ENCODE data around the gene KANTR.
"Not testable (repeated sequence)": the region's sequence is repeated elsewhere in the genome, so short reads cannot be mapped to it uniquely, and the experiment has no call there.

KANTR gene

GRCh38 chrX:53128097-53128749, 34.3 kb downstream of the KANTR start:
- DNase-seq, result peak; percentile 6

DNA sequence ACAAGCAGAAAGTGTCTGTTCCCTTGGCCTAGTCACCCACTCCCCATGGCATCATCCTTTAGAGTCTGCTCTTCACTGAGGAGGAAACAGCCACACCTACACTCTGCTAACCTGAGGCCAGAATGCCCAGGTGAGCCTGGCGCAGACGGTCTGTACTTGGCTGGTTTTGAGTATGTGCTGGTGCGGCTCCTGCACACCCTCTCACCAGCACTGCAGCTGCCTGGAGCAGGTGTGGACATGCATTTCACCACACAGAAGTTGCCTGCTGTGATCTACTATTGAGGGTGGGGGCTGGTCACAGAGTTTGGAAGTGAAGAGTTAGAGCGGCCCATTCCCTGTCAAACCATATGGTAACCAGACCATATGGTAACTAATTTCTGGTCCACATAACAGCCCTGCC, 39.5 kb downstream of the KANTR start:
- no peak for DNase-seq

DNA sequence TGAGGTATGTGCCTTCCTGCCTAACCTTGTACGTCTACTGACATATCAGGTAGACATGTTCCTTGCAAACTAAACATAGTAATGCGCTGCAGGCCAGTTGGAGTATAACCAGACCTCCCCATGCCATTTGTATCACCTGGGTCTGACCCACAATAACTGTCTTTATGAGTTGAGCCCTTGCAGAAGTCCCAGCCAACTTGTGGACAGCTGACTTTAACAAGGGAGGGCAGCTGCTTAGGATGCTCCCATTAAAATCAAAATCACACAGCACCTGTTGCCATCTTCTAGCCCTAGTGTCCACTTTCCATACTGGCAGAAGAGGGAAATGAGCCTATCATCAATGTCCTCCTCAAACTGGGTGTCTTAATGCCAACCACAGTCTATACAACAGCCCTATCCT, 41.6 kb downstream of the KANTR start:
- no peak for DNase-seq

DNA sequence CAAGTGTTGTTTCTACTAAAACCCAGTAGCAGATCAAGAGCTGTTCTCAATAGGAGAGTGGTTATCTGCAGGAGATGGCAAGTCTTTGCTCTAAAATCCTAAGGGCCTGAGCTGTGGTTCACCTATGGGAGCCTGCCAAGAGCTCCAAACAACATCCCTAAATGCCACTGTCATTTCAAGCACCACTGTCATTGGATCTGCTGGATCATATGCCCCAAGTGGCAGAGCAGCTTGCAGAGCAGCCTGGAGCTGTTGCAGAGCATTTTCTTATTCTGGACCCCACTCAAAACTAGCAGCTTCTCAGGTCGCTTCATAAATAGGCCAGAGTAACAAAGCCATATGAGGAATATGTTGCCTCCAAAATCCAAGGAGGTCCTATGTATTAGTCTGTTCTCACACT, 59.6 kb downstream of the KANTR start:
- DNase-seq, result no peak

DNA sequence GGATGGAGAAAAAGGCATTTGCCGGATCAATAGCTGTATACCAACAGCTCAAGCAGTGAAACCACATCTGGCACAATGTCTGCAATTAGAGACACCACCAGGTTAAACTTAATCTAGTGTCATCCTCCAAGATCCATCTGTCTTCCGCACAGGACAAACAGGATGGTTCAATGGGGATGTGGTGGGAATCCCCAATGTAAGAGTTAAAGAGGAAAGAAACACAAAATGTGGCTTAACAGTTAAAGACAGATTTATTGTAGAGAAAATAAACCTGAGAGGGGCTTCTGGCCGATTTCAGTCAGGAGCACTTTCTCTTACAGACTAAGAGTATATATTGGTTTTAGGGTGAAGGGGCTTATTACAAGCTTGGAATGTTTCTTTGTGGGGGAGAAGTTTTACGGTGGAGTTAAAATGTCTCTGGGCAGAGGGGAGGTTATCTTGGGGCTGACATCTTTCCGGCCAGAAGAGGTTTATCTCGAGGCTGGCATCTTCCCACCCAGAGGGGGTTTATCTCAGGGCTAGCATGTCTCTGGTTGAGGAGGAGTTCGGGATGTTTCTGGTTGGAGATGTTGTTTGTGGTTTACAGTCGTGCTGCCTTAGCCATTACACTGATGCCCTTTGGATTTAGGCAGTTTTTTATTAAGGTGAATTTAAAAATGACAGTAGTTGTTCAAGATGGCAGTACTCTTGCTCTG, 61.7 kb downstream of the KANTR start:
- DNase-seq, result no peak

DNA sequence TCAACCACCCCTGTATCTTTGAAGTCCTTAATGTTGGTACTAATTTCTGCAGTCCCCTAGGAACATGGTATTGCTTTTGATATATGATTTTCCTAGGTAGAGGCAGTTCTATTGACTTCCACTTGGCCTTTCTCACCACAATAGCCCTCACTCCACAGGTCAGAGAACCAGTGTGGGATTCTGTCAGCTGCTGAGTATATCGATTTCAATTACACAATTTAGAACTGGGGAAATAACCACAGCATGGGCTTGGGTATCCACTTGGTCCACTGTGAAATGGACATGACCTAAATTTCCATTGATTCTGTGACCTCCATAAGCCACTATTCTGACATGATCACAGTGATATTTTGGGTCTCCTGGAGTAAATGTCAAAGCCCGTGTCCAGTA, 62.3 kb downstream of the KANTR start:
- no peak for DNase-seq

DNA sequence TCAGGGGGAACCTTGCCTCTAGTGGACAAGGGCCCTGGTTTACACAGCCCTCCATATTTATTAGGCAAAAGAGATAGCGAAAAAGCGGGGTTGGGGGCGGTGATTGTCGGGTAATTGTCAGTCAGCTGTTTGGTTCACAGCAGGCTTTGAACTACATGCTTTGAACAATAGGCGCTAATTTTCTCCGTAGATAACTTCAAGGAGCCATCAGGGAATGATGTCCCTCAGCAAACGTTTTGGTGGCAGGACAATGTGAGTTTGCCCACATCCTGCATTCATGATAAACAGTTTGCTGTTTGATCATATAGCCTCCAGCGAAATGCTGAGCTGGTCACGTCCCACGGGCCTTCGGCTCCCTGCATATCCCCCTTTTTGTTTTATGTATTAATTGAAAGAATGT, 65.2 kb downstream of the KANTR start:
- DNase-seq, result no peak

DNA sequence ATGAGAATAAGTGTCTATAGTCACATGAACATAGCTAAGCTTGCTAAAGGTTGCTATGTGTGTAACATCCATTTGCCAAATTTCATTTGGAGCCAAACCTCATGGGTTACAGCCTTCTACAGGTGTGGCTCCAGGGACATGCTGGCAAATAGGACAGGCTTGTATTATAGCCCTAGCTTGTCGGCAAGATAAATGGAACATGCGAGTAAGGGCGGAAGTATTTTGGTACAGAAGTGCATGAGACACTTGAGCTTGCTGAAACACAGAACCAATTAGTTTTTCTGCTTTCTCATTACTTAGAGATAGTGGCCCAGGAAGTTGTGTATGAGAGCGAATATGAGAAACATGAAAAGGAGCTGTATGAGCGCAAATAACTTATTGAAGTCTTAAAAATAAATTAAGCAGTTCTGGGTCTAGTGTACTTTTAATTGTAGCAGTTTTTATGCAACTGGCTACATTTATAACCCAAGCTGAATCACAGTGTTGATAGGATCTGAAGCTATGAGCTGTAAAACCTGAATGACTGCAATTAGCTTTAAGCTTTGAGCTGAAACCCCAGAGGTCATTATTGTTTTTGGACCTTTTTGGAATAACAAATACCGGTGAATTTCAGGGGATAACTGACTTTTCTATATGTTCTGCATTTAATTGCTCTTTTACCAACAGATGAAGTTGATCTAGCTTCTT, 66.5 kb downstream of the KANTR start:
- DNase-seq, result no peak

DNA sequence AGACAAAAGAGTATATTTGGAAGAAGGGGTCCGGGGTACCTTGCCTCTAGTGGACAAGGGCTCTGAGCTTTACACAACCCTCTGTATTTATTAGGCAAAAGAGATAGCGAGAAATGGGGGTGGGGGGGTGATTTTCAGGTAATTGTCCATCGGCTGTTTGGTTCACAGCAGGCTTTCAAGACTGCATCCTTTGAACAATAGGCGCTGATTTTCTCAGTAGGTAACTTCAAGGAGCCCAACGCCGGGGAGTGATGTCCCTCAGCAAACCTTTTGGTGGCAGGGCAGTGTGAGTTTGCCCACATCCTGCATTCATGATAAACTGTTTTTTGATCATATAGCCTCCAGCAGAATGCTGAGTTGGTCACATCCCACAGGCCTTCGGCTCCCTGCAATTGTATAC, 69.5 kb downstream of the KANTR start:
- DNase-seq, result no peak

DNA sequence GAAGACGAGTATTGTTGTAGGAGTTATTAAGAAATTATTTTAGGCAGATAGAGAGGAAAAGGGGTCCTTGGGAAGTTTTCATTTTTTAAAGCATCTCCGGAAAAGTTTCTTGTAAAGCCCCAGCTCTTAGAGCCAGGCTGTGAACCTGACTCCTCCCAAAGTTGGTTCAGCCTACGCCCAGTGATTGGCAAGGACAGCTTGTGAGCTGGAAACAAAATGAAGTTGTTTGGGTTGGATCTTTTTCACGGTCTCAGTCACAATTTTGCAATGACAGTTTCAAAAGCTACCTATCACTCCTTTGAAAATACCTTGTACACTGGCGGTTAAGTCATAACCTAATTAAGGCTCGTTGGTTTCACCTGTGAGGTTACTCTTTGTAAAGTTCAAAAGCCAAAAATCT, 70.6 kb downstream of the KANTR start:
- DNase-seq, result not testable (repeated sequence)

DNA sequence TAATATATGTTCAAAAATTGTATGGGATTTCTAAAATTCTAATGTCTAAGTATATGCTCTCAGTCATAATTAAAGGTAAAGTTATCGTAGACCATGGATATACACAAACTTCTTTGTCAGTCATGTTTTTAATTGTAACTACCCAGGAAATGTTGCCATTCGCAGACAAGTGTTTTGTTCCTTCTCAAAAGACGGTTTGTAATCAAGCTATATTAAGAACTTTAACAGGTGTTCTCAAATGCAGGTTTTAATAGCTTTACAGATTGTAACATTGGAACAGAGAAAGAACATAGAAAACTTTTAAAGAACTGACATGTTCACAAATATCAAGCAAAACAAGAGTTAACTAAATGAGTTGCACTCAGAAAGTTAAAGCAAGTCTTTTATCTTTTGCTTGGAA, 72.2 kb downstream of the KANTR start:
- DNase-seq, result no peak

DNA sequence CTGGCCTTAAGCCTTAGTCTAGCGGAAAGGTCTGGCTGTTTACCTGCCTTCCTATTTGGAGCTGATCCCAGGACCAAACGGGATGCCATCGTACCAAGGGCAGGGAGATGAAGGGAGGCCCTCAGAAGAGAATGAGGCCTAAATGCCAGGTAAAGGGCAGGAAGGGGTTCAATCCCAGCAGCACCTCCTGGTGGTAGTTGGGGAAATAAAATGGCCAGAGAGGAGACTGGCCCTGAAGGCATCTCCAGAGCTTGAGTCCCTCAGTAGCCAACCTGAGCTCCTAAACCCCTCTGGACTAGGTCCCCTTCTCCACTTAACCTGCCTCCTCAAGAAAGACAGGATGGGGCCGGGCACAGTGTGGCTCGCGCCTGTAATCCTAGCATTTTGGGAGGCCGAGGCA, 77.4 kb downstream of the KANTR start:
- no peak for DNase-seq

All from fibroblast of skin of back (primary cell).